Panc1 (cell line): Measurements from ENCODE around the gene PPP1R3E. TPM values are rescaled to one million over a fixed set of nuclear protein-coding genes. Genes with fewer than 3 reads are reported as not detected.

Source experiments
- ATAC-seq: fragments of 200-7000 bp; cut with Tn5 transposase; 2 replicates; pipeline ENCODE4 v1.9.1; 2020; ENCODE audit warnings: mild to moderate bottlenecking, moderate library complexity
- BruUV-seq: library from RNA; stranded (reverse); fragments of 400-500 nt; replicated peaks from 2 replicates; lab custom pipeline; 2021; lab: Mats Ljungman, UMichigan
- CTCF ChIA-PET: fragments of 300-600 bp; sonication (Branson Sonifier 250); formaldehyde crosslinking; loops from one replicate; lab custom pipeline; 2022; ENCODE audit warnings: antibody characterized with exemption; lab: Charles Lee
- POLR2A ChIA-PET: fragments of 300-600 bp; sonication (Branson Sonifier 250); formaldehyde crosslinking; loops from one replicate; lab custom pipeline; 2022; ENCODE audit warnings: antibody characterized with exemption; lab: Charles Lee
- DNase-seq: peaks from one replicate; pipeline ENCODE4 v3.0.0-alpha.2; 2010; ENCODE audit warnings: low read depth, low spot score
- H3K27ac ChIP-seq: 2 replicates; pipeline ENCODE4 v1.5.1; 2011; ENCODE audit warnings: mild to moderate bottlenecking, low read length, inconsistent platforms
- H3K27me3 ChIP-seq: fragments of 200-500 bp; sonication (Bioruptor generic); 2 replicates; pipeline ENCODE4 v1.6.0; 2014; ENCODE audit warnings: low read length, inconsistent platforms; ENCODE audit not compliant: control insufficient read depth, insufficient read depth
- H3K36me3 ChIP-seq: fragments of 200-500 bp; sonication (Bioruptor generic); 2 replicates; pipeline ENCODE4 v1.5.1; 2014; ENCODE audit warnings: inconsistent platforms, mild to moderate bottlenecking, low read length, moderate library complexity; ENCODE audit not compliant: control insufficient read depth, insufficient read depth
- H3K4me1 ChIP-seq: 2 replicates; pipeline ENCODE4 v1.5.1; 2011; ENCODE audit warnings: inconsistent platforms, mild to moderate bottlenecking, low read length, moderate library complexity; ENCODE audit not compliant: control insufficient read depth, insufficient read depth
- H3K4me3 ChIP-seq, 2 experiments: 2 replicates each; pipeline ENCODE4 v1.5.1; 2011 to 2012; ENCODE audit warnings: low read depth in 2 of 2, low read length in 2 of 2, mild to moderate bottlenecking in 2 of 2, inconsistent platforms in 1 of 2, moderate library complexity in 1 of 2
- H3K9me3 ChIP-seq: fragments of 200-500 bp; sonication (Bioruptor generic); 2 replicates; pipeline ENCODE4 v1.5.1; 2014; ENCODE audit warnings: low read depth, mild to moderate bottlenecking, inconsistent platforms, low read length, moderate library complexity; ENCODE audit not compliant: control insufficient read depth, insufficient read depth
- CTCF ChIP-seq: fragments of 450-650 bp; IDR thresholded peaks from 2 replicates; pipeline ENCODE4 v1.5.1; 2017; ENCODE audit warnings: mild to moderate bottlenecking
- POLR2AphosphoS5 ChIP-seq: IDR thresholded peaks from 2 replicates; pipeline ENCODE4 v1.6.1; 2012; ENCODE audit warnings: mild to moderate bottlenecking, low read depth, low read length, moderate library complexity
- REST ChIP-seq, 2 experiments: IDR thresholded peaks; 2 replicates each; pipeline ENCODE4 v1.6.1; 2011 to 2012; ENCODE audit warnings: low read depth in 2 of 2, control low read depth in 1 of 2, low read length in 1 of 2, mild to moderate bottlenecking in 1 of 2, moderate library complexity in 1 of 2; ENCODE audit not compliant: insufficient read depth in 1 of 2
- SIN3A ChIP-seq: IDR thresholded peaks from 2 replicates; pipeline ENCODE4 v1.6.1; 2012; ENCODE audit warnings: low read depth, mild to moderate bottlenecking, low read length, moderate library complexity, borderline replicate concordance; ENCODE audit not compliant: insufficient read depth
- TCF7L2 ChIP-seq: IDR thresholded peaks from 2 replicates; pipeline ENCODE4 v1.6.1; 2011; ENCODE audit warnings: mild to moderate bottlenecking, low read depth, low read length, inconsistent platforms
- in situ Hi-C: cut with HindIII; loops from 2 replicates; pipeline ENCODE4 v1.10.0; 2016; ENCODE audit warnings: low sequenced_read_pairs, low pct_unique_long_range_greater_than_20kb
- intact Hi-C: fragments of 100-400 bp; cut with micrococcal nuclease; formaldehyde crosslinking; loops from one replicate; pipeline ENCODE4 v1.10.0; 2022; ENCODE audit not compliant: unreplicated experiment
- total RNA-seq: library from RNA; stranded (reverse); gene quantifications from one replicate; pipeline ENCODE4 v1.2.1, GENCODE V29; 2021; ENCODE audit not compliant: unreplicated experiment

Gene PPP1R3E
- total RNA-seq, 1 experiment from 2014 or later = 8.8 TPM

DNA sequence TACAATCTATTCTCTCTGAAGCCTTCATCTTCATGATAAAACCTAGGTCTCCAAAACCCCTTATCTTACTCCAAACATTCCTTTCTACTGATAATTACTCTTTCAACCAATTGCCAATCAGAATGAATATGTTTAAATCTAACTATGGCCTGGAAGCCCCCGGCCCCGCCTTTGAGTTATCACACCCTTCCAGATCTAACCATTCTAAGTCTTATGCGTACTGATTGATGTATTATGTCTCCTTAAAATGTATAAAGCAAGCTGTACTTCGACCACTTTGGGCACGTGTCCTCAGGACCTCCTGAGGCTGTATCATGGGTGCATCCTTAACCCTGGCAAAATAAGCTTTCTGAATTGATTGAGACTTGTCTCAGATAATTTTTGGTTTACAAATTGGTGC lies 33.0 kb upstream of the PPP1R3E start:
- BruUV-seq = no TSS peak
- intact Hi-C loops (no loop called here), in situ Hi-C loops (no loop called here)
- ChIA-PET CTCF (no interaction called here), POLR2A (no interaction called here)
- no peaks in the 10 kb centered on the region for H3K36me3 ChIP-seq
- H3K9me3 ChIP-seq = no peaks in the 10 kb centered on the region
- no peaks in the 10 kb centered on the region for H3K4me1 ChIP-seq
- H3K4me3 ChIP-seq = no peak overlapping the region
- ATAC-seq (no peak), DNase-seq (no peak)
- TF ChIP-seq REST (IDR thresholded peaks at IDR 0.05; ENCODE audit: insufficient read depth in 1 of 2, low read depth in 2 of 2, low read length in 1 of 2) (no peak), CTCF (no peak), TCF7L2 (no peak), POLR2AphosphoS5 (no peak), SIN3A (no peak)
- no peaks in the 10 kb centered on the region for H3K27me3 ChIP-seq
- no peak overlapping the region for H3K27ac ChIP-seq

DNA sequence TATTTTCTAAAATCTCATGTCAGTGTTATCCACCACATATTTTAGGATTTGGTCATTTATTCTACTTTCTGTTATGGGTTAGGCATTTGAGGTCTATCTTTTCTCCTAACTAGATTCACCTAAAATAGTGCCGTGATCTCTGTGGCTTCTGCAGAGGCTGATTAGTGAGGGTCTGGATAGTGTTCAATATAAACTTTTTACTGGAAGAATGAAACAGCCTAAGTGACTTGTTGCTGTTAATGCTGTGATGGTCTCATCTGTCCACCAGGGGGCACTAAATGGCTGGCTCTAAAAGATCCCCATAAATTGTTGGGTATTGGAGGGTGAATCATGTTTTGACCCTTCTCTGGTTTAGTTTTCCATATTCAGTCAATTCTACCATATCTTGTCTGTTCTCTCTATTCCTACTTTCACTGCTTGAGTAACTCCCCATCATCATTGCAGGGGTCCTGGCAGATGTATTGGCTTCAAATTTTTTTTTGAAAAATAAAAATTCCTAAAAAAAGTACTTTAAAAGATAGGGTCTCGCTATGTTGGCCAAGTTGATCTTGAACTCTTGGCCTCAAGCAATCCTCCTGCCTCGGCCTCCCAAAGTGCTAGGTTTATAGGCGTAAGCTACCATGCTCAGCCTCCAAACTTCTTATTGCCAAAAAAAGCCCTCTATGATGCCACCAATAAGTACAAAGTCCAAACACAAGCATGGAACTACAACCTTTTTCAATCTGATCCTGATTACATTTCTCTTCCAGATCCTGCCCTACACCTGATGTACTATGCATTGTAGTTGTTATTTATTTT lies 25.5 kb upstream of the PPP1R3E start:
- Histone ChIP-seq H3K4me1 (peaks cover 3% of the 10 kb centered on the region), H3K9me3 (no peaks in the 10 kb centered on the region), H3K27ac (no peak overlapping the region), H3K4me3 (no peak overlapping the region), H3K36me3 (peaks cover 11% of the 10 kb centered on the region), H3K27me3 (no peaks in the 10 kb centered on the region)
- BruUV-seq = no TSS peak
- peak; percentile 86 for ATAC-seq
- POLR2A ChIA-PET = no interaction called here
- in situ Hi-C loops (no loop called here), intact Hi-C loops (loop anchor here (5.0 to 10.0 kb wide), 3 partner anchors 54 to 227 kb away; partner anchors contain the start of genes THTPA and ZFHX2)
- DNase-seq = peak; percentile 39
- TF ChIP-seq CTCF (peak; percentile 80), TCF7L2 (no peak)
- CTCF ChIA-PET = interaction anchor here (1.2 kb wide), 1 partner anchor 32 kb away, joined by 4 read pairs; no protein-coding TSS in a partner anchor
